Astrocyte (in vitro differentiated cells and primary cell): ENCODE measurements around the gene EML3. TPM values are rescaled to one million over a fixed set of nuclear protein-coding genes. Genes with fewer than 3 reads are reported as not detected.
A peak's percentile ranks its signal among the peaks of the same experiment; 100 is the strongest.

Experiments used
- DNase-seq: peaks from one replicate; pipeline ENCODE4 v3.0.0-alpha.2; 2010; ENCODE audit warnings: low read depth
- FAIRE-seq: peaks from 2 replicates; lab custom pipeline; 2011; peaks lifted over from hg19 to GRCh38; lab: Jason Lieb, UNC
- H2AFZ ChIP-seq: 2 replicates; pipeline ENCODE4 v1.6.0; 2012; ENCODE audit warnings: low read depth, low read length, inconsistent platforms
- H3K27ac ChIP-seq: 2 replicates; pipeline ENCODE4 v1.5.1; 2011; ENCODE audit warnings: low read depth, low read length, inconsistent platforms
- H3K27me3 ChIP-seq: 2 replicates; pipeline ENCODE4 v1.6.0; 2011; ENCODE audit warnings: low read length, inconsistent platforms; ENCODE audit not compliant: insufficient read depth
- H3K36me3 ChIP-seq: 2 replicates; pipeline ENCODE4 v1.5.1; 2011; ENCODE audit warnings: low read length, inconsistent platforms; ENCODE audit not compliant: insufficient read depth
- H3K4me1 ChIP-seq: 2 replicates; pipeline ENCODE4 v1.5.1; 2011; ENCODE audit warnings: low read length, inconsistent platforms; ENCODE audit not compliant: insufficient read depth
- H3K4me2 ChIP-seq: 2 replicates; pipeline ENCODE4 v1.6.0; 2012; ENCODE audit warnings: low read length, inconsistent platforms
- H3K4me3 ChIP-seq: 2 replicates; pipeline ENCODE4 v1.5.1; 2011; ENCODE audit warnings: low read depth, mild to moderate bottlenecking, low read length, inconsistent platforms; ENCODE audit not compliant: insufficient read depth
- H3K79me2 ChIP-seq: 2 replicates; pipeline ENCODE4 v1.6.0; 2012; ENCODE audit warnings: mild to moderate bottlenecking, low read length, inconsistent platforms; ENCODE audit not compliant: insufficient read depth
- H3K9ac ChIP-seq: 2 replicates; pipeline ENCODE4 v1.6.0; 2012; ENCODE audit warnings: mild to moderate bottlenecking, low read length, inconsistent platforms
- H3K9me3 ChIP-seq: 2 replicates; pipeline ENCODE4 v1.5.1; 2012; ENCODE audit warnings: low read depth, mild to moderate bottlenecking, low read length, inconsistent platforms; ENCODE audit not compliant: insufficient read depth
- H4K20me1 ChIP-seq: 2 replicates; pipeline ENCODE4 v1.6.0; 2012; ENCODE audit warnings: low read length, inconsistent platforms; ENCODE audit not compliant: insufficient read depth
- H3K27ac Mint-ChIP-seq: one replicate; pipeline ENCODE4 v1.8.0; 2021; ENCODE audit warnings: mild to moderate bottlenecking, mixed read lengths; ENCODE audit not compliant: unreplicated experiment
- H3K27me3 Mint-ChIP-seq: one replicate; pipeline ENCODE4 v1.8.0; 2021; ENCODE audit warnings: low read depth, mixed read lengths; ENCODE audit not compliant: unreplicated experiment
- H3K36me3 Mint-ChIP-seq: one replicate; pipeline ENCODE4 v1.8.0; 2021; ENCODE audit warnings: low read depth, mixed read lengths; ENCODE audit not compliant: unreplicated experiment
- H3K4me1 Mint-ChIP-seq: one replicate; pipeline ENCODE4 v1.8.0; 2021; ENCODE audit warnings: low read depth, mixed read lengths; ENCODE audit not compliant: unreplicated experiment
- H3K4me3 Mint-ChIP-seq: one replicate; pipeline ENCODE4 v1.8.0; 2021; ENCODE audit warnings: mild to moderate bottlenecking, moderate library complexity, mixed read lengths; ENCODE audit not compliant: unreplicated experiment
- H3K9me3 Mint-ChIP-seq: one replicate; pipeline ENCODE4 v1.8.0; 2021; ENCODE audit warnings: mild to moderate bottlenecking, mixed read lengths; ENCODE audit not compliant: unreplicated experiment
- EZH2 ChIP-seq: IDR thresholded peaks from 2 replicates; pipeline ENCODE4 v1.6.1; 2012; ENCODE audit warnings: mild to moderate bottlenecking, low read length, inconsistent platforms; ENCODE audit not compliant: insufficient read depth
- total RNA-seq: library from RNA; stranded (reverse); gene quantifications from 2 replicates; pipeline ENCODE4 v1.2.1, GENCODE V29; 2021
- TF ChIP-seq, protein P1 (sequence below): IDR thresholded peaks from 2 replicates; pipeline ENCODE4 v1.5.1; 2011; ENCODE audit warnings: low read depth, mild to moderate bottlenecking, inconsistent platforms, low read length, moderate library complexity; ENCODE audit not compliant: insufficient read depth

EML3 gene
- total RNA-seq, 1 donor from 2014 or later = 25.5 TPM

DNA sequence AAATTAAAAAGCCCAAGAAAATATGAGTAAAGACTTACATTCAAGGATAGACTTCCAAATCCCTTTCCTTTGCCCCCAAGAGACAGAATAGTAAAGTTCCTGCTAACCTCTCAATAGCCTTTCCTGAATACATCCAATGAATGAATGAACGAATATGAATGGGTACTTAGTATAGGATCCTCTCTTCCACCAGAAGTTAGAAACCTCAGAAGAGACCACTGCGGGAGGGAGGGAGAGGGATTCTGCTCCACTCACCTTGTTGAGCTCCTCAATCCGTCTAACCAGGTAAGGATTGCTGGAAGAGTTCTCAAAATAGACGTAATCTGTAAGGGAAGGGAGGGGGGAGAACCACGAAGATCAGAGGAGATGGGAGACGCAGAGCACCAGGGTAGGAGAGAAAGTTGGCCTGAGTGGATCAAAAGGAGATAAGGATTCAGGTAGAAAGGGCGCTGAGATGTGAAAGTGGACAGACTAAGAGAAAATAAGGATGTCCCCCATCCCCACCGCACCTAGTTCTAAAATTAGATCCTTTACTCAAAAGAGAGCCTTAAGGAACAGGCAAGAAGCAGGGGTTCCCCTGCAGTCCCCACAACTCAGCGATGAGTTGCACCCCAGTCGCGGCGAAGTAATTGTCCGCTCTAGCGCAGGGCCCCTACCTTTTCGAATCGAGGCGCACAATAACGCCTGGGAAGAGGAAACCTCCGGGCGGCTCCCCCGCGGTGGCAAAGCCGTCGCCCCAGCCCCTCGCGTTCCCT is 12.0 kb downstream of the EML3 start:
- H2AFZ ChIP-seq = peak overlapping the region; percentile 53
- TF ChIP-seq, protein P1, sequence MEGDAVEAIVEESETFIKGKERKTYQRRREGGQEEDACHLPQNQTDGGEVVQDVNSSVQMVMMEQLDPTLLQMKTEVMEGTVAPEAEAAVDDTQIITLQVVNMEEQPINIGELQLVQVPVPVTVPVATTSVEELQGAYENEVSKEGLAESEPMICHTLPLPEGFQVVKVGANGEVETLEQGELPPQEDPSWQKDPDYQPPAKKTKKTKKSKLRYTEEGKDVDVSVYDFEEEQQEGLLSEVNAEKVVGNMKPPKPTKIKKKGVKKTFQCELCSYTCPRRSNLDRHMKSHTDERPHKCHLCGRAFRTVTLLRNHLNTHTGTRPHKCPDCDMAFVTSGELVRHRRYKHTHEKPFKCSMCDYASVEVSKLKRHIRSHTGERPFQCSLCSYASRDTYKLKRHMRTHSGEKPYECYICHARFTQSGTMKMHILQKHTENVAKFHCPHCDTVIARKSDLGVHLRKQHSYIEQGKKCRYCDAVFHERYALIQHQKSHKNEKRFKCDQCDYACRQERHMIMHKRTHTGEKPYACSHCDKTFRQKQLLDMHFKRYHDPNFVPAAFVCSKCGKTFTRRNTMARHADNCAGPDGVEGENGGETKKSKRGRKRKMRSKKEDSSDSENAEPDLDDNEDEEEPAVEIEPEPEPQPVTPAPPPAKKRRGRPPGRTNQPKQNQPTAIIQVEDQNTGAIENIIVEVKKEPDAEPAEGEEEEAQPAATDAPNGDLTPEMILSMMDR = no peak
- no peak for TF ChIP-seq EZH2
- H3K4me2 ChIP-seq = peak overlapping the region; percentile 89
- peaks cover 26% of the 10 kb centered on the region for H3K4me1 ChIP-seq
- H3K36me3 Mint-ChIP-seq = peaks cover 49% of the 10 kb centered on the region
- H3K27me3 ChIP-seq = no peaks in the 10 kb centered on the region
- H3K9me3 ChIP-seq = no peaks in the 10 kb centered on the region
- FAIRE-seq = no peak
- H3K9me3 Mint-ChIP-seq = no peaks in the 10 kb centered on the region
- peak overlapping the region; percentile 87 for H3K27ac ChIP-seq
- peaks cover 26% of the 10 kb centered on the region for H3K36me3 ChIP-seq
- H3K4me1 Mint-ChIP-seq = peaks cover 20% of the 10 kb centered on the region
- peaks cover 6% of the 10 kb centered on the region for H3K27me3 Mint-ChIP-seq
- peak overlapping the region; percentile 99 for H3K4me3 Mint-ChIP-seq
- H3K27ac Mint-ChIP-seq = peak overlapping the region; percentile 96
- peaks cover 52% of the 10 kb centered on the region for H4K20me1 ChIP-seq
- H3K79me2 ChIP-seq = peaks cover 57% of the 10 kb centered on the region
- no peak for DNase-seq
- H3K9ac ChIP-seq = peak overlapping the region; percentile 98
- H3K4me3 ChIP-seq = peak overlapping the region; percentile 94

DNA sequence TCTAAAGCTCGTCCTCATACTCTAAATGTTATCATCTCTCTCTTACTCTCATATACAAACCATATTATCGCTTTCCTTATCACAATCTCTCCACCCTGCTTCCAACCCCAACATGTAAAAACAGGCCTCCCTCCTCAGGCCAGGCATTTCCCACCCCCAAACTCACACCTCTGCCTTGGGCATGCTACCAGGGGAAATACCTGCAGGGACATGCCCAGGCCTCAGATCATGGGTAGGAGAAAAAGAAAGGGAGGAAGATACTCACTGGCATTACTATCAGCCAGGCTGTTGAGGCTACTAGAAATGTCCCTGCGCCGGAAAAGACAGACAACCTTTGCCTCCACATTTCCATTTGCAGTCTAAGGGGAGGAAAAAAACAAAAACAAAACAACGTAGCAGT is 12.7 kb downstream of the EML3 start:
- no peak for FAIRE-seq
- Mint-ChIP-seq H3K4me1 (peaks cover 20% of the 10 kb centered on the region), H3K36me3 (peaks cover 52% of the 10 kb centered on the region), H3K9me3 (no peaks in the 10 kb centered on the region), H3K27ac (peak overlapping the region; percentile 96), H3K4me3 (peak overlapping the region; percentile 99), H3K27me3 (peaks cover 6% of the 10 kb centered on the region)
- Histone ChIP-seq H3K27ac (no peak overlapping the region), H2AFZ (no peak overlapping the region), H3K9me3 (no peaks in the 10 kb centered on the region), H3K36me3 (peaks cover 29% of the 10 kb centered on the region), H3K4me1 (peaks cover 26% of the 10 kb centered on the region), H3K79me2 (peaks cover 63% of the 10 kb centered on the region), H3K4me2 (peak overlapping the region; percentile 89), H3K27me3 (no peaks in the 10 kb centered on the region), H4K20me1 (peaks cover 59% of the 10 kb centered on the region), H3K4me3 (peak overlapping the region; percentile 94), H3K9ac (peak overlapping the region; percentile 98)
- no peak for TF ChIP-seq EZH2
- TF ChIP-seq, protein P1 = no peak
- no peak for DNase-seq

DNA sequence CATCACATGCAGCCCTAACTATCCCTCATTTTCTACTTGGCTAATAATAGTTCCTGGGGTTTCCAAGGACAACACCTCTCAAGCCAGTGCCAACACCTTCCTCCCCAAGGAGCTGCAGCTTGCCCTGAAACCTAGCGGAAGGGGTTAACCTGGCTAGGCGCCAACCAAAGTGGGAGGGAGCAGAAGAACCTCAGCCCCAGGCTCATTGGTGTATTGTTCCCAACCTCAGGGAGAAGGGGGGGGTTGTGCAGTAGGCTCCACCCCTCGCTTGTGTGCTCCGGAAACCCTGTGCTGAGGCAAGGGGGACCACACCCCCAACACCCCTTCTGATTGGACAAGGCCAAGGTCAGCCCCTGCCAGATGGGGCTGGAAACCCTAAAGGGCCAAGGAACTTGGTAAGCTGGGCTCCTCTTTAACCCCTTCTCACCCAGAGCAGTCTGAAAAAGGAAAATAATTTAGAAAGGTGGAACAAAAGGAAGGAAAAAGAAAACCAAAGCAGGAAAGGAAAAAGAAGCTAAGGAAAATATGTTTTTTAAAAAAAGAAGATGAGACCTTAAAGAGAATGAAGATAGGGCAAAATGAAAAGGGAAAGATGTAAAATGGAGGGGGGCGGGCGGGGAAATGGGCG is 13.4 kb downstream of the EML3 start:
- Histone ChIP-seq H3K27me3 (no peaks in the 10 kb centered on the region), H3K9me3 (no peaks in the 10 kb centered on the region), H3K36me3 (peaks cover 35% of the 10 kb centered on the region), H3K4me2 (peak overlapping the region; percentile 89), H3K4me3 (peak overlapping the region; percentile 94), H2AFZ (no peak overlapping the region), H3K4me1 (peaks cover 26% of the 10 kb centered on the region), H3K79me2 (peaks cover 63% of the 10 kb centered on the region), H3K9ac (peak overlapping the region; percentile 98), H4K20me1 (peaks cover 64% of the 10 kb centered on the region), H3K27ac (no peak overlapping the region)
- Mint-ChIP-seq H3K4me1 (peaks cover 20% of the 10 kb centered on the region), H3K36me3 (peaks cover 56% of the 10 kb centered on the region), H3K27me3 (peaks cover 6% of the 10 kb centered on the region), H3K9me3 (no peaks in the 10 kb centered on the region), H3K27ac (peak overlapping the region; percentile 75), H3K4me3 (peak overlapping the region; percentile 99)
- no peak for TF ChIP-seq EZH2
- TF ChIP-seq, protein P1 = no peak
- DNase-seq = peak; percentile 97
- FAIRE-seq = peak; percentile 43
